ENCODE data around the gene TNFRSF4.

GRCh38 chr1:1245817-1246576, 32.0 kb upstream of the TNFRSF4 start:
- no peak for TF ChIP-seq EZH2 (IDR thresholded peaks at IDR 0.05; ENCODE audit: low read length, missing control alignments)
- TF ChIP-seq, protein P1, sequence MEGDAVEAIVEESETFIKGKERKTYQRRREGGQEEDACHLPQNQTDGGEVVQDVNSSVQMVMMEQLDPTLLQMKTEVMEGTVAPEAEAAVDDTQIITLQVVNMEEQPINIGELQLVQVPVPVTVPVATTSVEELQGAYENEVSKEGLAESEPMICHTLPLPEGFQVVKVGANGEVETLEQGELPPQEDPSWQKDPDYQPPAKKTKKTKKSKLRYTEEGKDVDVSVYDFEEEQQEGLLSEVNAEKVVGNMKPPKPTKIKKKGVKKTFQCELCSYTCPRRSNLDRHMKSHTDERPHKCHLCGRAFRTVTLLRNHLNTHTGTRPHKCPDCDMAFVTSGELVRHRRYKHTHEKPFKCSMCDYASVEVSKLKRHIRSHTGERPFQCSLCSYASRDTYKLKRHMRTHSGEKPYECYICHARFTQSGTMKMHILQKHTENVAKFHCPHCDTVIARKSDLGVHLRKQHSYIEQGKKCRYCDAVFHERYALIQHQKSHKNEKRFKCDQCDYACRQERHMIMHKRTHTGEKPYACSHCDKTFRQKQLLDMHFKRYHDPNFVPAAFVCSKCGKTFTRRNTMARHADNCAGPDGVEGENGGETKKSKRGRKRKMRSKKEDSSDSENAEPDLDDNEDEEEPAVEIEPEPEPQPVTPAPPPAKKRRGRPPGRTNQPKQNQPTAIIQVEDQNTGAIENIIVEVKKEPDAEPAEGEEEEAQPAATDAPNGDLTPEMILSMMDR (conservative IDR thresholded peaks at IDR 0.05 in 1 of 2, IDR thresholded peaks at IDR 0.05 in 1 of 2; ENCODE audit: low read depth in 1 of 2, low read length in 2 of 2) = no peak

All from fibroblast of lung (primary cell).